Astrocyte (in vitro differentiated cells and primary cell): ENCODE data around the gene CTSD.

Source experiments
- EZH2 ChIP-seq: IDR thresholded peaks from 2 replicates; pipeline ENCODE4 v1.6.1; 2012; ENCODE audit warnings: mild to moderate bottlenecking, low read length, inconsistent platforms; ENCODE audit not compliant: insufficient read depth
- TF ChIP-seq, protein P1 (sequence below): IDR thresholded peaks from 2 replicates; pipeline ENCODE4 v1.5.1; 2011; ENCODE audit warnings: low read depth, mild to moderate bottlenecking, inconsistent platforms, low read length, moderate library complexity; ENCODE audit not compliant: insufficient read depth

DNA sequence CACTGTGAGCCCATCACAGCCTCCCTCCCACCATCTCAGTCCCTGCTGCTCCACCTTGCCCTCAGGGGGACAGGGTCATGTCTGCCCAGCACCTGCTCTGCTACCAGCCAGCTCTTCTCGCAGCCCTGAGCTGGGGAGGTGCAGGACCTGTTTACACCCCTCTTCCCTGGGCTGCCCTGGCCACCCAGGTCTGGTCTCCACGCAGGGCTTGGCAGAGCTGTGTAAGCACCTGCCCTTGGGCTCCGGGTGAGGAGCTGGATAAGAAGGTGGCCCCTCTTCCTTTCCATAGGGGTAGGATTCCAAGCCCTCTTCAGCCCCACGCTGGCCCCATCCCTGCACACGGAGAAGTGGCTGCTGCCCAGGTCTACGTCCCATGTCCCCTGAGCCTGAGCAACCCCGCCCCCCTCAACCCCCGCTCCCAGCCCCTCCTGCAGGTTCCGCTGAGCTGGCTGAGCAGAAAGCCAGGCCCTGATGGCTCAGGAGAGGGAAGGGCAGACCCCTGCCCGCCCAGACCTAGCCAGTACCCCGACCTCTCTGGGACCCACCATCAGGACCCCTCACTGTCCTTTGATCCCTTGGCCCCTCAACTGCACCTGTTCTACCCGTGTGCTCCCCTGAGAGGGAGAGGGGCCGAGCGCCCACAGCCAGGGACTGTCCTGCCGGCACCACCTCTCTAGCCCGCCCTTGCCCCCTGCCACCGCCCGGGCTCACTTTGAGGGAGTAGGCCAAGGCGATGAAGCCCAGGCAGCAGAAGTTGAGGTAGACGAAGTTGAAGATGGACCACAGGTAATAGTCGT, 16.6 kb downstream of the CTSD start:
- TF ChIP-seq, protein P1, sequence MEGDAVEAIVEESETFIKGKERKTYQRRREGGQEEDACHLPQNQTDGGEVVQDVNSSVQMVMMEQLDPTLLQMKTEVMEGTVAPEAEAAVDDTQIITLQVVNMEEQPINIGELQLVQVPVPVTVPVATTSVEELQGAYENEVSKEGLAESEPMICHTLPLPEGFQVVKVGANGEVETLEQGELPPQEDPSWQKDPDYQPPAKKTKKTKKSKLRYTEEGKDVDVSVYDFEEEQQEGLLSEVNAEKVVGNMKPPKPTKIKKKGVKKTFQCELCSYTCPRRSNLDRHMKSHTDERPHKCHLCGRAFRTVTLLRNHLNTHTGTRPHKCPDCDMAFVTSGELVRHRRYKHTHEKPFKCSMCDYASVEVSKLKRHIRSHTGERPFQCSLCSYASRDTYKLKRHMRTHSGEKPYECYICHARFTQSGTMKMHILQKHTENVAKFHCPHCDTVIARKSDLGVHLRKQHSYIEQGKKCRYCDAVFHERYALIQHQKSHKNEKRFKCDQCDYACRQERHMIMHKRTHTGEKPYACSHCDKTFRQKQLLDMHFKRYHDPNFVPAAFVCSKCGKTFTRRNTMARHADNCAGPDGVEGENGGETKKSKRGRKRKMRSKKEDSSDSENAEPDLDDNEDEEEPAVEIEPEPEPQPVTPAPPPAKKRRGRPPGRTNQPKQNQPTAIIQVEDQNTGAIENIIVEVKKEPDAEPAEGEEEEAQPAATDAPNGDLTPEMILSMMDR, result no peak
- TF ChIP-seq EZH2, result no peak
